Urinary bladder (tissue), 4 donors: ENCODE results near the gene CD101. TPM values are rescaled to one million over a fixed set of nuclear protein-coding genes. Genes with fewer than 3 reads are reported as not detected.

ENCODE experiments used
- DNase-seq: peaks from one replicate; pipeline ENCODE4 v3.0.0-alpha.2; 2015; ENCODE audit errors: extremely low spot score
- H3K27ac ChIP-seq: one replicate; pipeline ENCODE4 v1.5.1; 2013; ENCODE audit warnings: low read depth, mild to moderate bottlenecking, moderate library complexity
- H3K36me3 ChIP-seq: one replicate; pipeline ENCODE4 v1.6.1; 2013; ENCODE audit warnings: mild to moderate bottlenecking, moderate library complexity; ENCODE audit not compliant: insufficient read depth
- H3K4me1 ChIP-seq: one replicate; pipeline ENCODE4 v1.6.1; 2013; ENCODE audit warnings: mild to moderate bottlenecking, moderate library complexity; ENCODE audit not compliant: insufficient read depth
- H3K4me3 ChIP-seq: one replicate; pipeline ENCODE4 v1.5.1; 2013; ENCODE audit warnings: low read depth, low read length
- WGBS: extraction: QIAGEN DNeasy Blood & Tissue Kit; methylation state at CpG from one replicate; pipeline ENCODE4 v1.1.7; 2013; 5-methylcytosine and 5-hydroxymethylcytosine counted together
- polyA plus RNA-seq: library from polyadenylated mRNA; stranded (reverse); fragments of 200-250 nt; gene quantifications from one replicate; pipeline ENCODE4 v1.2.3, GENCODE V29; 2013
- total RNA-seq: library from RNA; depleted of rRNA; stranded (reverse); fragments of >200 nt; gene quantifications from one replicate; pipeline ENCODE4 v1.2.3, GENCODE V29; 2014
- donor health status: healthy with polysubstance abuse.
- donor health status: healthy.

Gene CD101
- total and polyA plus RNA-seq, 2 donors = 1.0 to 1.3 TPM

DNA sequence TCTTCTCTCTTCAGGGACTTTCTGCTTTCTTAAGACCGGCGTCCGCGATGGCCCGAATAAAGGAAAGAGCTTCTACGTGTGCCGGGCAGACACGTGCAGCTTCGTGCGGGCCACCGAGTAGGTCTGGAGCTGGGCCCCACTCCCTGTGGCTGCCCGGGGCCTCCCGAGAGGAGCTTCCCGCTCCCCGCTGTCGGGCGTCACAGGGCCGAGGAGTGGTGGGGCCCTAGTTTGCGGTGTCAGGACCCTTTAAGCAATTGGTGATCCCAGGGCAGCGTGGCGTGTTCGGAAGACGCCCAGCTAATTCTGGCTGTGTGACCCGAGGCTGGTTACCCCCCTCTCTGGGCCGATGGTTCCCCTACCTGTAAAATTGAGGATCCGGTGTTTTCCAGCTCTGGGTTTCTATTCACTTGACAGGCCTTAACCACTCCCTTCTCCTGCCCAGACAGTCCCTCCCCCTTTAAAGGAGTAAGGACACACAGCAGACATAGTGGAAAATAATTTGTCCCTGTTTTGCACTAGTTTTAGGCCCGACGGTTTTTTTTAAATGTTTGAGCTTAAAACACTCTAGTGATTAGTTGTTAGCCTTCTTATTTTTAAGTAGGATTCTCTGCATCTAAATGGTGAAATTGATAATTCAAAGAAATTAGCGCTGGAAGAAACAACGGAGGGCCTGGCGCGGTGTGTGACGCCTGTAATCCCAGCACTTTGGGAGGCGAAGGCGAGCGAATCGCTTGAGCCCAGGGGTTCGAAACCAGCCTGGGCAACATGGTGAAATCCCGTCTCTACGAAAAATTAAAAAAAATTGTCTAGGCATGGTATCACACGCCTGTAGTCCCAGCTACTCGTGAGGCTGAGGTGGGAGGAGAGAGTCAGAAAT, 59.1 kb downstream of the CD101 start:
- no peak for DNase-seq
- Histone ChIP-seq H3K27ac (no peak overlapping the region), H3K4me3 (peak overlapping the region; percentile 36), H3K36me3 (no peaks in the 10 kb centered on the region), H3K4me1 (peaks cover 1% of the 10 kb centered on the region)
- WGBS = 24% methylated on average over 42 of the region's 42 CpGs

GRCh38 chr1:117061986-117062415, 60.4 kb downstream of the CD101 start:
- Histone ChIP-seq H3K4me1 (peaks cover 1% of the 10 kb centered on the region), H3K36me3 (no peaks in the 10 kb centered on the region), H3K27ac (no peak overlapping the region), H3K4me3 (no peak overlapping the region)
- DNase-seq = no peak
- WGBS = 79% methylated on average over 2 of the region's 2 CpGs

- DNase-seq = no peak
- Histone ChIP-seq H3K4me3 (no peak overlapping the region), H3K36me3 (no peaks in the 10 kb centered on the region), H3K4me1 (no peaks in the 10 kb centered on the region), H3K27ac (no peak overlapping the region)
- WGBS = 72% methylated on average over 6 of the region's 6 CpGs
These were observed 64.8 kb downstream of the CD101 start for GRCh38 chr1:117066367-117066766.

- H3K4me1 ChIP-seq = no peaks in the 10 kb centered on the region
- H3K27ac ChIP-seq = no peak overlapping the region
- H3K4me3 ChIP-seq = no peak overlapping the region
- no peak for DNase-seq
- no peaks in the 10 kb centered on the region for H3K36me3 ChIP-seq
- 58% methylated on average over 6 of the region's 6 CpGs for WGBS
These were observed 66.2 kb downstream of the CD101 start for GRCh38 chr1:117067533-117068370.

GRCh38 chr1:117068580-117068979, 67.0 kb downstream of the CD101 start:
- no peak overlapping the region for H3K27ac ChIP-seq
- H3K4me1 ChIP-seq = no peaks in the 10 kb centered on the region
- H3K4me3 ChIP-seq = no peak overlapping the region
- no peaks in the 10 kb centered on the region for H3K36me3 ChIP-seq
- WGBS = 90% methylated on average over 5 of the region's 5 CpGs
- no peak for DNase-seq

- no peaks in the 10 kb centered on the region for H3K36me3 ChIP-seq
- no peak overlapping the region for H3K4me3 ChIP-seq
- WGBS = 88% methylated on average over 4 of the region's 4 CpGs
- H3K4me1 ChIP-seq = no peaks in the 10 kb centered on the region
- no peak overlapping the region for H3K27ac ChIP-seq
- DNase-seq = no peak
These were observed 67.8 kb downstream of the CD101 start for GRCh38 chr1:117069220-117069844.

- no peak overlapping the region for H3K4me3 ChIP-seq
- no peaks in the 10 kb centered on the region for H3K4me1 ChIP-seq
- WGBS = 88% methylated on average over 2 of the region's 2 CpGs
- H3K36me3 ChIP-seq = no peaks in the 10 kb centered on the region
- DNase-seq = no peak
- H3K27ac ChIP-seq = no peak overlapping the region
These were observed 68.6 kb downstream of the CD101 start for GRCh38 chr1:117070124-117070523.

DNA sequence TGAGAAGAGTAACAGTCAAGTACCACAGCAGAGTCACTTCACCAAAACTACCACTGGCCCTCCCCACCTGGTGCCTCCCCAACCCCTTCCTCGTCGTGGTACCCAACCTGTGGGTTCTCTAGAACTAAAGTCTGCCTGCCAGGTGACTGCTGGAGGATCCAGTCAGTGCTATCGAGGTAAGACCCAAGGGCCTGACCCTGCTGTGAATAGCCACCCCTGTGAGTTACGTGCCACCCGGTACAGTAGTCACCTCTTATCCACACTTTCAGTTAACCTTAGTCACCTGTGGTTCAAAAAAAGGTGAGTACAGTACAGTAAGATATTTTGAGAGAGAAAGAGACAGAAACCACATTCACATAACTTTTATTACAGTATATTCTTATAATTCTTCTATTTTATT, 75.1 kb downstream of the CD101 start:
- WGBS = 96% methylated on average over 5 of the region's 5 CpGs

DNA sequence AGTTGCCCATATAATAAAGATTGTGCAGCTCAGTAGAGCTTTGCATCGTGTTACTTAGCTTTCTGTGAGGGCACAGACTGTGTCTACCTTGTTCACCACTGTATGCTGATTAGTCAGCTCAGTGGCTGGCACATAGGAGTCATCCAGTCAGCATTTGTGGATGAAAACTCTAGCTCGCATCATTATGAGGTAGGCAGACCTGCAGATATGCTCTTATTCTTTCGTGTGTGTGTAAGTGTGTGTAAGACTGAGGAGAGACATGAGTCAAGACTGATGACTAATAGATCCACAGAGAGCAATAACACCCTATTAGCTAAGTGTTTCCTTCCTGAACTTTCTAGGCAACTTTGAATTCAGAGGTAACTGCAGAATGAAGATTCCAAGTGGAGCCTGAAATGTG, 75.7 kb downstream of the CD101 start:
- 69% methylated on average over 3 of the region's 3 CpGs for WGBS
- Histone ChIP-seq H3K4me3 (no peak overlapping the region), H3K4me1 (no peaks in the 10 kb centered on the region), H3K36me3 (no peaks in the 10 kb centered on the region), H3K27ac (no peak overlapping the region)
- no peak for DNase-seq

More for the DNA sequence above, 75.1 kb downstream of the CD101 start:
- H3K4me1 ChIP-seq = no peaks in the 10 kb centered on the region
- no peaks in the 10 kb centered on the region for H3K36me3 ChIP-seq
- H3K4me3 ChIP-seq = no peak overlapping the region
- DNase-seq = no peak
- H3K27ac ChIP-seq = no peak overlapping the region

DNA sequence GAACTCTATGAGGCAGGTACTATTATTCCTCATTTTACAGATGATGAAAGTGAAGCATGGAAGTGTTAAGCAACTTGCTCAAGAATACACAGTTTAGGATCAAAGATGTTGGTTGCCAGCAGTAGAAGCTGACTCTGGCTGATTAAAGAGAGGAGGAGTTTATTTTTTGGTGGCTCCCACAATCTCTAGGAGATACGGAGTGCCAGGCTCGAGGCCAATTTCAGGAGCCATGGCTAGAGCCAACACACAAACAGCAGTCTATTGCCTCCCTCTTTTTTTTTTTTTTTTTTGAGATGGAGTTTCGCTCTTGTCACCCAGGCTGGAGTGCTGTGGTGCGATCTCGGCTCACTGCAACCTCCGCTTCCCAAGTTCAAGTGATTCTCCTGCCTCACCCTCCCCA, 78.2 kb downstream of the CD101 start:
- WGBS = 90% methylated on average over 6 of the region's 6 CpGs
- H3K36me3 ChIP-seq = no peaks in the 10 kb centered on the region

GRCh38 chr1:117084231-117084630, 82.7 kb downstream of the CD101 start:
- Histone ChIP-seq H3K27ac (no peak overlapping the region), H3K36me3 (no peaks in the 10 kb centered on the region), H3K4me3 (no peak overlapping the region), H3K4me1 (no peaks in the 10 kb centered on the region)
- WGBS = 82% methylated on average over 6 of the region's 6 CpGs
- no peak for DNase-seq

More for the DNA sequence above, 78.2 kb downstream of the CD101 start:
- no peak for DNase-seq
- no peak overlapping the region for H3K4me3 ChIP-seq
- no peak overlapping the region for H3K27ac ChIP-seq
- H3K4me1 ChIP-seq = no peaks in the 10 kb centered on the region
